OCI-LY1 (cell line): ENCODE data around the gene PRKCB.

Experiments
- EZH2 ChIP-seq: fragments of 200-600 bp; sonication (generic), shearing (Covaris generic); IDR thresholded peaks from 2 replicates; pipeline ENCODE4 v1.8.0; 2017; ENCODE audit warnings: borderline replicate concordance, mixed run types, mild to moderate bottlenecking, antibody characterized with exemption, low read length, moderate library complexity, mixed read lengths
- TF ChIP-seq, protein P1 (sequence below): fragments of 200-600 bp; sonication (generic), shearing (Covaris generic); IDR thresholded peaks from 2 replicates; pipeline ENCODE4 v1.5.1; 2017; ENCODE audit warnings: mild to moderate bottlenecking, antibody characterized with exemption, low read length, moderate library complexity, mixed read lengths

DNA sequence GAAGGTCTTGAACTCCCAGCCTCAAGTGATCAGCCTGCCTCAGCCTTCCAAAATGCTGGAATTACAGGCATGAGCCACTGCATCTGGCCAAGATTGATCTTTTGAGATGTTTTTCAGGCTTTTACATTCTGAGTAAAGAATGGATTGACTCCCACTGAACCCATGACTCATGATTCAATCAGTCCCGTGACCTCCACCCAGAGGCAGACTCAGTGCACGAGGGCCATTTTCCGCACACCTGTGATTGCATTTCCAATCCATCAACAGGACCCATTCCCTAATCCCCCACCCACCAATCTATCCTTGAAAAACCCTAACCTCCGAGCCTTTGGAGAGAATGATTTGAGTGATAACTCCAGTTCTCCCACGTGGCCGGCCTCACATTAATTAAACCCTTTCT, 40.4 kb upstream of the PRKCB start:
- TF ChIP-seq, protein P1, sequence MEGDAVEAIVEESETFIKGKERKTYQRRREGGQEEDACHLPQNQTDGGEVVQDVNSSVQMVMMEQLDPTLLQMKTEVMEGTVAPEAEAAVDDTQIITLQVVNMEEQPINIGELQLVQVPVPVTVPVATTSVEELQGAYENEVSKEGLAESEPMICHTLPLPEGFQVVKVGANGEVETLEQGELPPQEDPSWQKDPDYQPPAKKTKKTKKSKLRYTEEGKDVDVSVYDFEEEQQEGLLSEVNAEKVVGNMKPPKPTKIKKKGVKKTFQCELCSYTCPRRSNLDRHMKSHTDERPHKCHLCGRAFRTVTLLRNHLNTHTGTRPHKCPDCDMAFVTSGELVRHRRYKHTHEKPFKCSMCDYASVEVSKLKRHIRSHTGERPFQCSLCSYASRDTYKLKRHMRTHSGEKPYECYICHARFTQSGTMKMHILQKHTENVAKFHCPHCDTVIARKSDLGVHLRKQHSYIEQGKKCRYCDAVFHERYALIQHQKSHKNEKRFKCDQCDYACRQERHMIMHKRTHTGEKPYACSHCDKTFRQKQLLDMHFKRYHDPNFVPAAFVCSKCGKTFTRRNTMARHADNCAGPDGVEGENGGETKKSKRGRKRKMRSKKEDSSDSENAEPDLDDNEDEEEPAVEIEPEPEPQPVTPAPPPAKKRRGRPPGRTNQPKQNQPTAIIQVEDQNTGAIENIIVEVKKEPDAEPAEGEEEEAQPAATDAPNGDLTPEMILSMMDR = no peak
- no peak for TF ChIP-seq EZH2
